Spleen (tissue), 11 donors: Measurements from ENCODE around the gene FAM3B. TPM values are rescaled to one million over a fixed set of nuclear protein-coding genes. Genes with fewer than 3 reads are reported as not detected.

Experiments
- DNase-seq: peaks from one replicate; pipeline ENCODE4 v3.0.0-alpha.2; 2020
- H3K27ac ChIP-seq, 8 donors: fragments of 200-600 bp; sonication (generic) in 7 of 8; 1 replicate in 4 of 8; 2 replicates in 4 of 8; pipeline versions ENCODE4 v1.5.0 to v1.8.0; 2016 to 2021; ENCODE audit warnings: inconsistent platforms in 4 of 8, mild to moderate bottlenecking in 4 of 8, moderate library complexity in 1 of 8
- H3K27me3 ChIP-seq, 7 donors: fragments of 200-600 bp; sonication (generic) in 6 of 7; replicated peaks in 1 of 7; 1 replicate in 4 of 7; 2 replicates in 3 of 7; pipeline versions ENCODE4 v1.5.0 to v1.8.0; 2016 to 2021; ENCODE audit warnings: inconsistent platforms in 3 of 7, mild to moderate bottlenecking in 1 of 7
- H3K36me3 ChIP-seq, 6 donors: fragments of 200-600 bp; sonication (generic) in 5 of 6; 1 replicate in 4 of 6; 2 replicates in 2 of 6; pipeline versions ENCODE4 v1.5.0 to v1.8.0; 2016 to 2021; ENCODE audit warnings: inconsistent platforms in 2 of 6
- H3K4me1 ChIP-seq, 6 donors: fragments of 200-600 bp; sonication (generic) in 5 of 6; 1 replicate in 3 of 6; 2 replicates in 3 of 6; pipeline versions ENCODE4 v1.5.0 to v1.8.0; 2016 to 2021; ENCODE audit warnings: inconsistent platforms in 3 of 6
- H3K4me3 ChIP-seq, 8 donors: fragments of 200-600 bp; sonication (generic) in 7 of 8; 1 replicate in 4 of 8; 2 replicates in 4 of 8; pipeline versions ENCODE4 v1.5.0 to v1.8.0; 2016 to 2021; ENCODE audit warnings: inconsistent platforms in 4 of 8, mild to moderate bottlenecking in 4 of 8, moderate library complexity in 2 of 8
- H3K9me3 ChIP-seq, 8 donors: fragments of 200-600 bp; sonication (generic) in 7 of 8; 1 replicate in 4 of 8; 2 replicates in 4 of 8; pipeline versions ENCODE4 v1.5.0 to v1.8.0; 2016 to 2021; ENCODE audit warnings: inconsistent platforms in 4 of 8
- POLR2A ChIP-seq, 3 donors: fragments of 450-650 bp; IDR thresholded peaks; one replicate each; pipeline ENCODE4 v1.5.1; 2017; ENCODE audit warnings: antibody characterized with exemption in 3 of 3, mild to moderate bottlenecking in 1 of 3
- POLR2AphosphoS5 ChIP-seq, 3 donors: sonication (generic); formaldehyde crosslinking; IDR thresholded peaks; one replicate each; pipeline ENCODE4 v1.5.1; 2017; ENCODE audit warnings: antibody characterized with exemption in 3 of 3
- WGBS, 5 donors: extraction: QIAGEN DNeasy Blood & Tissue Kit in 3 of 5; methylation state at CpG; one replicate each; pipeline versions ENCODE4 v1.1.5 to v1.1.7; 2013 to 2018; 5-methylcytosine and 5-hydroxymethylcytosine counted together
- intact Hi-C: fragments of 100-400 bp; cut with DNase I; formaldehyde crosslinking; loops from one replicate; pipeline ENCODE4 v1.15.0; 2023; ENCODE audit warnings: low total_unique reads
- polyA plus RNA-seq, 3 donors: library from polyadenylated mRNA; stranded (reverse); fragments of 200-250 nt; gene quantifications; one replicate each; pipeline ENCODE4 v1.2.1, GENCODE V29; 2013
- total RNA-seq, 7 donors: library from RNA; depleted of rRNA in 3 of 7; stranded (reverse); fragments of >200 nt in 3 of 7; fragmentation: NEBNext Ultra II Directional in 4 of 7; extraction: Animal tissue kit (Norgen Biotek cat#: 25700) in 4 of 7; gene quantifications; one replicate each; pipeline versions ENCODE4 v1.1.0 to v1.2.1, GENCODE V29; 2016 to 2021
- TF ChIP-seq, protein P1 (sequence below), 11 experiments: fragments of 200-600 bp in 7 of 11; fragments of 450-650 bp in 4 of 11; sonication (generic) in 4 of 11; IDR thresholded peaks in 8 of 11; conservative IDR thresholded peaks in 3 of 11; 1 replicate in 7 of 11; 2 replicates in 4 of 11; pipeline versions ENCODE4 v1.4.0 to v1.8.0; 2016 to 2021; ENCODE audit warnings: antibody characterized with exemption in 11 of 11, inconsistent platforms in 4 of 11, mild to moderate bottlenecking in 1 of 11
- donor health status: healthy with polysubstance abuse.
- donor health status: DM: no; HTN: no; CAD: no; lungs with moderate emphysema.
- donor health status: DM: no; HTN: no; CAD: no.
- donor health status: Bipolar disorder and iron deficiency.
- donor health status: healthy.
- donor health status: DM: no; HTN: no; CAD: no.
- donor health status: DM: yes; HTN: yes; CAD: no.

Gene FAM3B
- total and polyA plus RNA-seq, 10 donors, result 0.77 to 1.9 (median 1.3) TPM; not detected in 3

DNA sequence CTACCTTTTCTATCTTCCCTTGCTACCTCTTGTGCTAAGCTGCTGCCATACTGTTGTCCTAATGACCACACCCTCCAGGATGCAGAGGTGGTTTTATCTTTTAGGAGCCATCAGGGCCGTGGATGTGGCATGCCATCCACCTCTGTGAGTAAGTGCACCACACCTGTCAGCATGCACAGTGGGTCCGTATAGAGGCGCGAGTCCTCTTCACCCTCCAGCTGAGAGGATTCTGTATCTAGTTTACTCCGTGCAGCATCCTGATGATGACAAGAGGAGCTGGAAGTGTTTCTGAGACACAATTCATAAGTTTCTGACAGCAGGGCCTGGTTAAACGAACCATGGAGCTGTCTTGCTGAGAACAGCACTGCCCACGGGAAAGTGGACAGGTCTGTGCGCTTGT, 11.2 kb downstream of the FAM3B start:
- H3K27ac ChIP-seq, result no peak overlapping the region
- no peaks in the 10 kb centered on the region for H3K27me3 ChIP-seq
- no peaks in the 10 kb centered on the region for H3K36me3 ChIP-seq
- no peak for TF ChIP-seq POLR2A (IDR thresholded peaks at IDR 0.05)
- TF ChIP-seq, protein P1, sequence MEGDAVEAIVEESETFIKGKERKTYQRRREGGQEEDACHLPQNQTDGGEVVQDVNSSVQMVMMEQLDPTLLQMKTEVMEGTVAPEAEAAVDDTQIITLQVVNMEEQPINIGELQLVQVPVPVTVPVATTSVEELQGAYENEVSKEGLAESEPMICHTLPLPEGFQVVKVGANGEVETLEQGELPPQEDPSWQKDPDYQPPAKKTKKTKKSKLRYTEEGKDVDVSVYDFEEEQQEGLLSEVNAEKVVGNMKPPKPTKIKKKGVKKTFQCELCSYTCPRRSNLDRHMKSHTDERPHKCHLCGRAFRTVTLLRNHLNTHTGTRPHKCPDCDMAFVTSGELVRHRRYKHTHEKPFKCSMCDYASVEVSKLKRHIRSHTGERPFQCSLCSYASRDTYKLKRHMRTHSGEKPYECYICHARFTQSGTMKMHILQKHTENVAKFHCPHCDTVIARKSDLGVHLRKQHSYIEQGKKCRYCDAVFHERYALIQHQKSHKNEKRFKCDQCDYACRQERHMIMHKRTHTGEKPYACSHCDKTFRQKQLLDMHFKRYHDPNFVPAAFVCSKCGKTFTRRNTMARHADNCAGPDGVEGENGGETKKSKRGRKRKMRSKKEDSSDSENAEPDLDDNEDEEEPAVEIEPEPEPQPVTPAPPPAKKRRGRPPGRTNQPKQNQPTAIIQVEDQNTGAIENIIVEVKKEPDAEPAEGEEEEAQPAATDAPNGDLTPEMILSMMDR (IDR thresholded peaks at IDR 0.05 in 8 of 11, conservative IDR thresholded peaks at IDR 0.05 in 3 of 11), result no peak
- TF ChIP-seq POLR2AphosphoS5 (IDR thresholded peaks at IDR 0.05), result no peak
- WGBS, 5 donors, result 81 to 90% (median 87%) methylated on average over 8 of the region's 8 CpGs
- no peak for DNase-seq
- intact Hi-C loops, result no loop called here
- no peaks in the 10 kb centered on the region for H3K4me1 ChIP-seq
- H3K4me3 ChIP-seq, result no peak overlapping the region
- no peaks in the 10 kb centered on the region for H3K9me3 ChIP-seq

DNA sequence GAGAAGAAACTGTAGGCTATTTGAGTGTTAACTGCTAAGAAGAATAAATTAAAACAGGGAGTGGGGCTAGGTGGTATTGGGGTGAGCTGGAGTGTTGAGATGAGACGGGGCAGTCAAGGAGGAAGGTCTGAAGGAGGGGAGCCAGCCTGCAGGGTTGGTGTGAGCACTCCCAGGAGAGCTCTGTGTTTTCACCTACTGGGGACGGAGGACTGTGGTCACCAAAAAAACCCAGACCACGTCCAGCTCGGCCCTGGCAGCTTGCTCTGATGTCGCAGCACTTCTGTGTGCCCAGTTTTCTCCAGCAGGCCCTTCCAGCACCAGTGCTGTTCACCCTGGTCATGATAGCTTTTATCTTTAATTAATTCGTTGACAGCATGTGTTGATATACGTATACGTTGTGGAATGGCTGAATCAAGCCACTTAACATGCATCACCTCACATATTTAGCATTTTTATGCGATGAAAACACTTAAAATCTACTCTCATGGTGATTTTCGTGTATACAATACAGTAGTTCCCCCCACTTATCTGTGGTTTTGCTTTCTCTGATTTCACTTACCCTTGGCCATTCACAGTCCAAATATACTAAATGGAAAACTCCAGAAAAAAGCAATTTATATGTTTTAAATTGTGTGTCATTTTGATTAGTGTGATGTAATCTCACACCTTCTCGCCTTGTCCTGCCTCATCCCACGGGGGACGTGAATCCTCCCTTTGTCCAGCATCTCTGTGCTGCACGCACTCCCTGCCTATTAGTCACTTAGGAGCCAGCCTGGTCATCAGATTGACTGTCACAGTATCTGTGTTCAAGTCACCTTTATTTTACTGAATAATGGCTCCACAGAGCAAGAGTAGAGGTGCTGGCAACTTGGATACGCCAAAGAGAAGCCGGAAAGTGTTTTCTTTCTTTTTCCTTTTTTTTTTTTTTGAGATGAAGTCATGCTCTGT, 12.3 kb downstream of the FAM3B start:
- 80 to 89% (median 86%) methylated on average over 15 to 16 of the region's 16 CpGs for WGBS, 5 donors
- Histone ChIP-seq H3K27me3 (no peaks in the 10 kb centered on the region), H3K27ac (no peak overlapping the region), H3K4me1 (no peaks in the 10 kb centered on the region), H3K9me3 (peaks cover 0 to 8% (median 4%) of the 10 kb centered on the region in 8 donors), H3K36me3 (no peaks in the 10 kb centered on the region), H3K4me3 (no peak overlapping the region)
- no peak for DNase-seq
- intact Hi-C loops, result no loop called here
- TF ChIP-seq, protein P1 (IDR thresholded peaks at IDR 0.05 in 8 of 11, conservative IDR thresholded peaks at IDR 0.05 in 3 of 11), result no peak
- no peak for TF ChIP-seq POLR2A (IDR thresholded peaks at IDR 0.05)
- TF ChIP-seq POLR2AphosphoS5 (IDR thresholded peaks at IDR 0.05), result no peak

DNA sequence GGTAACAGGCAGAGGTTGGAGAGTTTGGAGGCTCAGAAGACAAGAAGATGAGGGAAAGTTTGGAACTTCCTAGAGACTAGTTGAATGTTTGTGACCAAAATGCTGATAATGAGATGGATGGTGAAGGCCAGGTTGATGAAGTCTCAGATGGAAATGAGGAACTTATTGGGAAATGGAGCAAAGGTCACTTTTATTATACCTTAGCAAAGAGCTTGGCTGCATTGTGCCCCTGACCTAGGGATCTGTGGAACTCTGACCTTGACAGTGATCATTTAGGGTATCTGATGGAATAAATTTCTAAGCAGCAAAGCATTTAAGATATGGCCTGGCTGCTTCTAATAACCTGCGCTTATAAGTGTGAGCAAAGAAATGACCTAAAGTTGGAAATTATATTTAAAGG, 17.2 kb downstream of the FAM3B start:
- TF ChIP-seq, protein P1 (IDR thresholded peaks at IDR 0.05 in 8 of 11, conservative IDR thresholded peaks at IDR 0.05 in 3 of 11), result no peak
- TF ChIP-seq POLR2A (IDR thresholded peaks at IDR 0.05) (no peak), POLR2AphosphoS5 (IDR thresholded peaks at IDR 0.05) (no peak)
- intact Hi-C loops, result no loop called here
- 95 to 100% (median 98%) methylated on average over 1 of the region's 1 CpG for WGBS, 5 donors
- peaks cover 0 to 20% (median 15%) of the 10 kb centered on the region in 8 donors for H3K9me3 ChIP-seq
- no peaks in the 10 kb centered on the region for H3K27me3 ChIP-seq
- no peak overlapping the region for H3K4me3 ChIP-seq
- no peak for DNase-seq
- no peak overlapping the region for H3K27ac ChIP-seq
- H3K36me3 ChIP-seq, result no peaks in the 10 kb centered on the region
- no peaks in the 10 kb centered on the region for H3K4me1 ChIP-seq

DNA sequence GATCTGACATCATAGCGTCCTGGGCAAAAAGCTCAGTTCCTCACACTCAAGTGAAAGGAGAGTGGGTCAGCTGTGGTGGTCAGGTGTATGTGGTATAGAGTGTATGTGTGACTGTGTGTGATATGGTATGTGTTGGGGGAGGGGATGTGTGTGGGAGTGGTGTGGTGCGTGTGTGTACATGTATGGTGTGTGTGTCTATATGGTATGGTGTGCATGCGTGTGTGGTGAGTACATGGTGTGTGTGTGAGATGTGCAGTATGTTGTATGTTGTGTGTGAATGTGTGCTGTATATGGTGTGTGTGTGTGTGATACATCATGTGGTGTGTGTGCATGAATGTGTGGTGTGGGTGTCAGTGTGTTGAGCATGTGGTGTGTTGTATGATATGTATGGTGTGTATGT, 20.9 kb downstream of the FAM3B start:
- Histone ChIP-seq H3K27me3 (no peaks in the 10 kb centered on the region), H3K27ac (no peak overlapping the region), H3K4me3 (no peak overlapping the region), H3K36me3 (no peaks in the 10 kb centered on the region), H3K4me1 (no peaks in the 10 kb centered on the region), H3K9me3 (peaks cover 0 to 28% (median 18%) of the 10 kb centered on the region in 8 donors)
- TF ChIP-seq POLR2AphosphoS5 (IDR thresholded peaks at IDR 0.05) (no peak), POLR2A (IDR thresholded peaks at IDR 0.05) (no peak)
- TF ChIP-seq, protein P1 (IDR thresholded peaks at IDR 0.05 in 8 of 11, conservative IDR thresholded peaks at IDR 0.05 in 3 of 11), result no peak
- DNase-seq, result no peak
- intact Hi-C loops, result no loop called here
- 90 to 99% (median 97%) methylated on average over 3 of the region's 3 CpGs for WGBS, 5 donors
